Brain microvascular endothelial cell (primary cell): ENCODE measurements around the gene P2RY12.

Experiments
- DNase-seq: peaks from one replicate; pipeline ENCODE4 v3.0.0-alpha.2; 2020
- H3K27ac ChIP-seq: fragments of 250-450 bp; sonication (Bioruptor Pico); 2 replicates; pipeline ENCODE4 v1.5.1; 2020; ENCODE audit warnings: mild to moderate bottlenecking, moderate library complexity
- H3K27me3 ChIP-seq: fragments of 250-450 bp; sonication (Bioruptor Pico); replicated peaks from 2 replicates; pipeline ENCODE4 v1.5.1; 2020; ENCODE audit warnings: mild to moderate bottlenecking
- H3K36me3 ChIP-seq: fragments of 250-450 bp; sonication (Bioruptor Pico); replicated peaks from 2 replicates; pipeline ENCODE4 v1.5.1; 2020; ENCODE audit warnings: mild to moderate bottlenecking
- H3K4me3 ChIP-seq: 2 replicates; pipeline ENCODE4 v1.5.1; 2011; ENCODE audit warnings: low read depth, mild to moderate bottlenecking, control low read depth, low read length, moderate library complexity
- in situ Hi-C: cut with HindIII; loops from 2 replicates; pipeline ENCODE4 v1.10.0; 2017; ENCODE audit warnings: low sequenced_read_pairs, low pct_ligation_motif_present
- TF ChIP-seq, protein P1 (sequence below): IDR thresholded peaks from 2 replicates; pipeline ENCODE4 v1.5.1; 2011; ENCODE audit warnings: low read depth, mild to moderate bottlenecking, moderate library complexity, low read length, control low read depth, inconsistent platforms; ENCODE audit errors: missing control alignments

The P2RY12 gene

DNA sequence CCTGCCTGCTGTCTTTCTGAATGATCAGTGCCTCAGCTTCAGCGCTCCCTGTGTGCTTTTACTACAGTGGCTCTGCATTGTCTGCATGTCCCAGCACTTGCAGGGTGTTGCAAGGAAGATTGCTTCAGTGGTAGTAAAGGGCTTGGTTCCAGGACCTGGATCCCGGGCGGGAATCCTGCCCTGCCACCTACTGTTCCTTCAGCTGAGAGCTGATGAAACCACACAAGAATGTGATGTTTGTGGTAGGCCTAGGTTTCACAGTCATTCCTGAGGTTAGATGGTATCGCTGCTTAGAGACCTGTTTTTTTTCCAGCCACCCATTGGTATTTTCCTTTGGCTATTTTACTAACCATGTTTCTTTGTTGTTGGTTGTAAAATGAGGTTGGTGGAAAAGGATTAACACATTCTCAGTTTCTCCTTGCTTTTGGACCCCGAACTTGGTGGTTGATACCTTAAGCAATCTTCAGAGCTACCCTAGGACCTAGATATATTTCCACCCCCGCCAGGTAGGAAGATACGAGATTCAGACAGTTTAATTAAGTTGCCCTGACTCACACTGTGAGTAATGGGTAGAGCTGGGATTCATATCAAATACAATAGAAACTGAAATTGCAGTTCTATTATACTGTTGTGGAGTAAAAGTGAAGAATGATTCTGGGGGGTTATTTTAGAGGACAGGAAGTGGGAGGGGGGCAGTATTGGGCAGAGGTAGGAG, 79.3 kb downstream of the P2RY12 start:
- in situ Hi-C loops: no loop called here
- TF ChIP-seq, protein P1, sequence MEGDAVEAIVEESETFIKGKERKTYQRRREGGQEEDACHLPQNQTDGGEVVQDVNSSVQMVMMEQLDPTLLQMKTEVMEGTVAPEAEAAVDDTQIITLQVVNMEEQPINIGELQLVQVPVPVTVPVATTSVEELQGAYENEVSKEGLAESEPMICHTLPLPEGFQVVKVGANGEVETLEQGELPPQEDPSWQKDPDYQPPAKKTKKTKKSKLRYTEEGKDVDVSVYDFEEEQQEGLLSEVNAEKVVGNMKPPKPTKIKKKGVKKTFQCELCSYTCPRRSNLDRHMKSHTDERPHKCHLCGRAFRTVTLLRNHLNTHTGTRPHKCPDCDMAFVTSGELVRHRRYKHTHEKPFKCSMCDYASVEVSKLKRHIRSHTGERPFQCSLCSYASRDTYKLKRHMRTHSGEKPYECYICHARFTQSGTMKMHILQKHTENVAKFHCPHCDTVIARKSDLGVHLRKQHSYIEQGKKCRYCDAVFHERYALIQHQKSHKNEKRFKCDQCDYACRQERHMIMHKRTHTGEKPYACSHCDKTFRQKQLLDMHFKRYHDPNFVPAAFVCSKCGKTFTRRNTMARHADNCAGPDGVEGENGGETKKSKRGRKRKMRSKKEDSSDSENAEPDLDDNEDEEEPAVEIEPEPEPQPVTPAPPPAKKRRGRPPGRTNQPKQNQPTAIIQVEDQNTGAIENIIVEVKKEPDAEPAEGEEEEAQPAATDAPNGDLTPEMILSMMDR: peak; percentile 45
- H3K27ac ChIP-seq: peak overlapping the region; percentile 35
- peak; percentile 95 for DNase-seq
- no peaks in the 10 kb centered on the region for H3K27me3 ChIP-seq
- peak overlapping the region; percentile 27 for H3K4me3 ChIP-seq
- H3K36me3 ChIP-seq: no peaks in the 10 kb centered on the region

DNA sequence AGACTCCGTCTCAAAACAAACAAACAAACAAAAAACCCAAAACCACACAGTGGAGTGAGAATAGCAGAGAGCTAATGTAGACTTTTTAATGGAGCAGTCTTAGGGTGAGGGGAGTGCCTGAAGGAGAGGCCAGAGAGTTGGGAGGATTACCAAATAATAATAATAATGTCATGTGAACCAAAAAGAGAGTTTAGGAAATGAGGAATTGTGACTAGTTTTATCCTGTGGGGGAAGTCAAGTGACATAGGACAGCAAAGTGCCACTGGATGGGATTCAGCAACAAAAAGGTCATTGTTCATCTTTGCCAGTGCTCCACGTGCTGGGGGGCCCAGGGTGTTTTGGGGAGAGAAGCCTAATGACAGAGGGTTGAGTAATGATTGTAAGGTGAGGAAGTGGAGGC, 80.8 kb downstream of the P2RY12 start:
- no peak for DNase-seq
- Histone ChIP-seq H3K4me3 (no peak overlapping the region), H3K27ac (no peak overlapping the region), H3K36me3 (no peaks in the 10 kb centered on the region), H3K27me3 (no peaks in the 10 kb centered on the region)
- in situ Hi-C loops: no loop called here
- TF ChIP-seq, protein P1: no peak

DNA sequence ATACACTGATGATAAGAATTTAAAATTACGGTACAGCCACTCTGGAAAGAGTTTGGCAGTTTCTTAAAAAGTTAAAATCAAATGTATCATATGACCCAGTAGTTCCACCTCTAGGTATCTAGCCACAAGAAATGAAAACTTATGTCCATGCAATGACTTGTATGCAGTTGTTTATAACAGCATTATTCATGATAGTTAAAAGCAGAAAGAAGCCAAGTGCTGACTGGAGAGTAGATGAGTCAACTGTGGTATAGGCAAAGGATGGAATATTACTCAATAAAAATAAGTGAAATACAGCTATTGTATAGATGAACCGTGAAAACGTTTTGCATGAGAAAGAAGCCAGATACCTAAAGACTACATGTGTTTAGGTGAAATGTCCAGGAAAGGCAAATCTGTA, 82.8 kb downstream of the P2RY12 start:
- in situ Hi-C loops: no loop called here
- no peak overlapping the region for H3K27ac ChIP-seq
- H3K36me3 ChIP-seq: no peaks in the 10 kb centered on the region
- DNase-seq: no peak
- TF ChIP-seq, protein P1: no peak
- no peak overlapping the region for H3K4me3 ChIP-seq
- no peaks in the 10 kb centered on the region for H3K27me3 ChIP-seq

DNA sequence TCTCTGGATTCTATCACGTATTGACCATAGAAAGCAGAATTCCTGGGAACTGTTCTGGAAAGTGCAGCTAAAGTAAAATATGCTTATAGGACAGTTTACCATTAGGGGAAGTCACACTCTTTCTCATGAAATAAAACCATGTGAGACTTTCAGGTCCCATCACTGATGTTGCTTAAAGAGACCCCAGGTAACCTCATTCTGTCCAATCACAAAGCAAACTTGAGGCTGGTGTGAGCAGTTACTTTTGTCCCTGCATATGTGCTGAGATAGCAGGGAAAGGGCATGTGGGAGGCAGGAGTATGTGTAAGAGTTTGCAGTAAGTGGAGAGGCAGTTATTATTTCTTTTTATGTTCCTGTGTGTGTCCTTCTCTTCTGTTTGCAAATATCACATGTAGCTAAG, 84.0 kb downstream of the P2RY12 start:
- no peak for DNase-seq
- TF ChIP-seq, protein P1: no peak
- no peaks in the 10 kb centered on the region for H3K27me3 ChIP-seq
- H3K27ac ChIP-seq: no peak overlapping the region
- in situ Hi-C loops: no loop called here
- H3K36me3 ChIP-seq: no peaks in the 10 kb centered on the region
- H3K4me3 ChIP-seq: no peak overlapping the region

DNA sequence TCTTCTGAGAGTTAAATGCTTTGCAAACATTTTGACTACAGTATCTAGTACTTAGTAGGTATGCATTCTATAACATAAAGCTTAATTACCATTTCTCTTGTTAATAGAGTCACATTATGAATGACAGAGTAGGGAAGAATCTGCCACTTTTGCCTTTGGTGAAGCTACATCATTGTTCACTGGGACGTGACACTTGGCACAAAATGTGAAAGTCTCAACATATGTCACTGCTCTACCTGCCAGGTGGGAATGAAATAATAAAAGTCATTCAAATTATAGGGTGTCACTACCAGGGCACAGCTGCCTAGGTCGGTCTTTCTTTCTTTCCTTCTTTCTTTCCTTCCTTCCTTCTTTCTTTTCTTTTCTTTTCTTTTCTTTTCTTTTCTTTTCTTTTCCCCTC, 85.5 kb downstream of the P2RY12 start:
- DNase-seq: no peak
- Histone ChIP-seq H3K27me3 (no peaks in the 10 kb centered on the region), H3K27ac (no peak overlapping the region), H3K4me3 (no peak overlapping the region), H3K36me3 (no peaks in the 10 kb centered on the region)
- in situ Hi-C loops: no loop called here
- TF ChIP-seq, protein P1: no peak

DNA sequence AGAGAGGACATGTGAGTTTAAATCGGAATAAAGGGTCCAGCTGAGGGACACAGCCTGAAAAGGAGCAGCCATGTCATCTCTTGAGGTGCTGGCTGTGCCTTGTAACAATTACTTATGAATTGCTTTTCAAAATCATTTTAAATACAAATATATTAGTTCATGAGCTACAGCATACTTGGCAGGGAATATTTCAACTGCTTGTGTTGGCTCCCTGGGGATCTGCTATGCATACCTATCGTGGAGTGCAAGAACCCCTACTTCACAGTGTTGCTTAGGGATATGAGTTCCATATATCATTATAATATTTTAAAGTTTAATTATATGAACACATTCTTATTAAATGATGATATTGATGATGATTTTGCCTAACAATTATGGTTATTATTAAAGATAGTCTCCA, 87.1 kb downstream of the P2RY12 start:
- H3K27ac ChIP-seq: no peak overlapping the region
- no peak for DNase-seq
- no peak overlapping the region for H3K4me3 ChIP-seq
- H3K27me3 ChIP-seq: no peaks in the 10 kb centered on the region
- no peaks in the 10 kb centered on the region for H3K36me3 ChIP-seq
- TF ChIP-seq, protein P1: no peak
- in situ Hi-C loops: no loop called here
